NB4 (cell line): ENCODE results near the gene SETD5.

Source experiments
- CTCF ChIP-seq: IDR thresholded peaks from one replicate; pipeline ENCODE4 v1.5.1; 2012; ENCODE audit warnings: low read depth, low read length
- POLR2A ChIP-seq: IDR thresholded peaks from 2 replicates; pipeline ENCODE4 v1.6.1; 2011; ENCODE audit warnings: mild to moderate bottlenecking; ENCODE audit not compliant: insufficient read length; ENCODE audit errors: extremely low read depth

GRCh38 chr3:9396632-9397331 lies 633 bp upstream of the SETD5 start:
- TF ChIP-seq CTCF (no peak), POLR2A (no peak)
